H9 (cell line): Measurements from ENCODE around the gene SCP2. TPM values are rescaled to one million over a fixed set of nuclear protein-coding genes. Genes with fewer than 3 reads are reported as not detected.

Source experiments
- DNase-seq: peaks from one replicate; pipeline ENCODE4 v3.0.0-alpha.2; 2017
- H2AFZ ChIP-seq: one replicate; pipeline ENCODE4 v1.6.1; 2013; ENCODE audit warnings: mild to moderate bottlenecking, low read length, control low read depth, moderate library complexity
- H2AK5ac ChIP-seq: 2 replicates; pipeline ENCODE4 v1.6.1; 2013; ENCODE audit warnings: low read length, control low read depth, mixed read lengths; ENCODE audit not compliant: insufficient read length
- H2BK120ac ChIP-seq: one replicate; pipeline ENCODE4 v1.6.1; 2013; ENCODE audit warnings: low read depth, mild to moderate bottlenecking, low read length, control low read depth, inconsistent platforms; ENCODE audit not compliant: poor library complexity, severe bottlenecking
- H2BK12ac ChIP-seq: 2 replicates; pipeline ENCODE4 v1.6.1; 2013; ENCODE audit warnings: low read length, control low read depth, mixed read lengths, low read depth; ENCODE audit not compliant: insufficient read length
- H2BK15ac ChIP-seq: 2 replicates; pipeline ENCODE4 v1.6.1; 2013; ENCODE audit warnings: low read depth, low read length, control low read depth
- H2BK20ac ChIP-seq: one replicate; pipeline ENCODE4 v1.6.1; 2013; ENCODE audit warnings: low read depth, mild to moderate bottlenecking, low read length, control low read depth, inconsistent platforms; ENCODE audit not compliant: poor library complexity, severe bottlenecking
- H2BK5ac ChIP-seq: 2 replicates; pipeline ENCODE4 v1.6.1; 2013; ENCODE audit warnings: low read length, control low read depth, mixed read lengths; ENCODE audit not compliant: insufficient read length
- H3K14ac ChIP-seq: 2 replicates; pipeline ENCODE4 v1.6.1; 2013; ENCODE audit warnings: low read length, control low read depth; ENCODE audit not compliant: insufficient read depth
- H3K18ac ChIP-seq: 2 replicates; pipeline ENCODE4 v1.6.1; 2013; ENCODE audit warnings: low read depth, mild to moderate bottlenecking, mixed read lengths, low read length, control low read depth; ENCODE audit not compliant: insufficient read length
- H3K23ac ChIP-seq: 2 replicates; pipeline ENCODE4 v1.6.1; 2013; ENCODE audit warnings: low read length, control low read depth, mixed read lengths, low read depth; ENCODE audit not compliant: insufficient read length
- H3K23me2 ChIP-seq: 2 replicates; pipeline ENCODE4 v1.6.1; 2013; ENCODE audit warnings: low read depth, mild to moderate bottlenecking, mixed read lengths, low read length, control low read depth; ENCODE audit not compliant: insufficient read length, poor library complexity, severe bottlenecking
- H3K27ac ChIP-seq: 2 replicates; pipeline ENCODE4 v1.5.1; 2013; ENCODE audit warnings: low read length, control low read depth, mixed read lengths, low read depth; ENCODE audit not compliant: insufficient read length
- H3K27me3 ChIP-seq: 2 replicates; pipeline ENCODE4 v1.6.1; 2013; ENCODE audit warnings: low read length, control low read depth, inconsistent platforms; ENCODE audit not compliant: insufficient read depth
- H3K4ac ChIP-seq: 2 replicates; pipeline ENCODE4 v1.6.1; 2013; ENCODE audit warnings: low read depth, mild to moderate bottlenecking, control low read depth, inconsistent platforms, low read length, moderate library complexity
- H3K4me1 ChIP-seq: 2 replicates; pipeline ENCODE4 v1.6.1; 2013; ENCODE audit warnings: low read length, control low read depth, inconsistent platforms; ENCODE audit not compliant: insufficient read depth
- H3K4me2 ChIP-seq: 2 replicates; pipeline ENCODE4 v1.6.1; 2013; ENCODE audit warnings: low read length, control low read depth, mixed read lengths; ENCODE audit not compliant: insufficient read length, insufficient read depth
- H3K56ac ChIP-seq: 2 replicates; pipeline ENCODE4 v1.6.1; 2013; ENCODE audit warnings: low read depth, mild to moderate bottlenecking, mixed read lengths, low read length, control low read depth; ENCODE audit not compliant: insufficient read length
- H3K79me1 ChIP-seq: 2 replicates; pipeline ENCODE4 v1.6.1; 2013; ENCODE audit warnings: low read depth, mild to moderate bottlenecking, moderate library complexity, low read length, control low read depth, inconsistent platforms; ENCODE audit not compliant: insufficient read depth, poor library complexity, severe bottlenecking
- H3K79me2 ChIP-seq: 2 replicates; pipeline ENCODE4 v1.6.1; 2013; ENCODE audit warnings: low read length, control low read depth, inconsistent platforms; ENCODE audit not compliant: insufficient read depth
- H3K9ac ChIP-seq: 2 replicates; pipeline ENCODE4 v1.6.1; 2013; ENCODE audit warnings: low read length, control low read depth, mixed read lengths; ENCODE audit not compliant: insufficient read length; ENCODE audit errors: extremely low read depth
- H3K9me3 ChIP-seq: one replicate; pipeline ENCODE4 v1.6.1; 2013; ENCODE audit warnings: low read depth, low read length, inconsistent platforms; ENCODE audit not compliant: control insufficient read depth
- H3T11ph ChIP-seq: one replicate; pipeline ENCODE4 v1.6.1; 2013; ENCODE audit warnings: mild to moderate bottlenecking, low read length, control low read depth, inconsistent platforms
- H4K20me1 ChIP-seq: one replicate; pipeline ENCODE4 v1.6.1; 2013; ENCODE audit not compliant: control insufficient read depth, insufficient read length, insufficient read depth
- H4K5ac ChIP-seq: 2 replicates; pipeline ENCODE4 v1.6.1; 2013; ENCODE audit warnings: low read depth, mild to moderate bottlenecking, mixed read lengths, low read length, control low read depth; ENCODE audit not compliant: insufficient read length
- H4K8ac ChIP-seq: replicated peaks from 2 replicates; pipeline ENCODE4 v1.6.1; 2013; ENCODE audit warnings: low read length, control low read depth, mixed read lengths, low read depth; ENCODE audit not compliant: insufficient read length
- H4K91ac ChIP-seq: 2 replicates; pipeline ENCODE4 v1.6.1; 2013; ENCODE audit warnings: low read depth, mild to moderate bottlenecking, moderate library complexity, mixed read lengths, low read length, control low read depth; ENCODE audit not compliant: insufficient read length
- H3K27ac Mint-ChIP-seq, 3 experiments: 2 replicates in 2 of 3; 3 replicates in 1 of 3; pipeline ENCODE4 v1.8.0; 2020 to 2021; ENCODE audit warnings: mixed read lengths in 3 of 3, mild to moderate bottlenecking in 1 of 3, moderate library complexity in 1 of 3
- H3K27me3 Mint-ChIP-seq: 2 replicates; pipeline ENCODE4 v1.8.0; 2021; ENCODE audit warnings: low read depth, mild to moderate bottlenecking, moderate library complexity, mixed read lengths
- H3K36me3 Mint-ChIP-seq, 3 experiments: 2 replicates in 2 of 3; 3 replicates in 1 of 3; pipeline ENCODE4 v1.8.0; 2020 to 2021; ENCODE audit warnings: low read depth in 3 of 3, mixed read lengths in 3 of 3; ENCODE audit not compliant: insufficient read depth in 1 of 3
- H3K4me1 Mint-ChIP-seq, 2 experiments: 2 replicates each; pipeline ENCODE4 v1.8.0; 2020; ENCODE audit warnings: mixed read lengths in 2 of 2
- H3K4me3 Mint-ChIP-seq, 2 experiments: 2 replicates in 1 of 2; 3 replicates in 1 of 2; pipeline ENCODE4 v1.8.0; 2020 to 2021; ENCODE audit warnings: mild to moderate bottlenecking in 2 of 2, mixed read lengths in 2 of 2, moderate library complexity in 1 of 2
- H3K9me3 Mint-ChIP-seq, 2 experiments: 2 replicates in 1 of 2; 3 replicates in 1 of 2; pipeline ENCODE4 v1.8.0; 2020; ENCODE audit warnings: mild to moderate bottlenecking in 2 of 2, mixed read lengths in 2 of 2, moderate library complexity in 1 of 2
- CTCF ChIP-seq: fragments of 200-600 bp; sonication (generic); conservative IDR thresholded peaks from 3 replicates; pipeline ENCODE4 v1.8.0; 2021; ENCODE audit warnings: antibody characterized with exemption, mild to moderate bottlenecking
- WGBS: extraction: QIAGEN DNeasy Blood & Tissue Kit; methylation state at CpG from one replicate; pipeline ENCODE4 v1.1.7; 2013; ENCODE audit warnings: missing lambda C conversion rate, low lambda C conversion rate, mixed read lengths; ENCODE audit not compliant: insufficient read length; ENCODE audit errors: extremely low coverage; 5-methylcytosine and 5-hydroxymethylcytosine counted together
- total RNA-seq: library from RNA; stranded (reverse); gene quantifications from 2 replicates; pipeline ENCODE4 v1.2.1, GENCODE V29; 2021

Gene SCP2
- total RNA-seq, 1 experiment from 2014 or later = 48.8 TPM

- peak overlapping the region; percentile 60 to 80 for H3K4me3 Mint-ChIP-seq
- H3K36me3 Mint-ChIP-seq = peaks cover 0 to 1% (median 0%) of the 10 kb centered on the region in 3 experiments; a peak in 1 of 7 replicates
- Histone ChIP-seq H4K8ac (no peak overlapping the region), H3K14ac (no peak overlapping the region), H4K91ac (no peak overlapping the region), H2BK15ac (no peak overlapping the region), H3K23me2 (peaks cover 11% of the 10 kb centered on the region), H3T11ph (no peak overlapping the region), H2BK20ac (no peak overlapping the region), H2AFZ (no peak overlapping the region), H3K4me1 (no peaks in the 10 kb centered on the region; the same call in 1 of the 2 replicates), H3K9ac (no peak overlapping the region), H3K27me3 (peaks cover 12% of the 10 kb centered on the region; the same call in 1 of the 2 replicates), H4K20me1 (no peaks in the 10 kb centered on the region), H3K79me1 (no peaks in the 10 kb centered on the region), H3K79me2 (no peaks in the 10 kb centered on the region), H3K23ac (no peak overlapping the region), H4K5ac (no peak overlapping the region), H2BK5ac (no peak overlapping the region), H3K9me3 (no peaks in the 10 kb centered on the region), H2BK12ac (no peak overlapping the region), H3K4me2 (peak overlapping the region; percentile 58), H3K18ac (no peak overlapping the region), H3K27ac (no peak overlapping the region), H3K4ac (no peak overlapping the region), H3K56ac (no peak overlapping the region), H2AK5ac (no peak overlapping the region), H2BK120ac (no peak overlapping the region)
- H3K27me3 Mint-ChIP-seq = peaks cover 57% of the 10 kb centered on the region
- WGBS = no CpG with 5 or more reads among the region's 15 CpGs
- H3K27ac Mint-ChIP-seq = no peak overlapping the region
- no peaks in the 10 kb centered on the region for H3K9me3 Mint-ChIP-seq
- no peak for TF ChIP-seq CTCF
- DNase-seq = no peak
- peaks cover 7 to 10% of the 10 kb centered on the region in 2 experiments for H3K4me1 Mint-ChIP-seq
These were observed 934 bp downstream of the SCP2 start for GRCh38 chr1:52928015-52928404.
